HT-29 (cell line): ENCODE results near the gene PACRG. TPM values are rescaled to one million over a fixed set of nuclear protein-coding genes. Genes with fewer than 3 reads are reported as not detected.

Source experiments
- DNase-seq: peaks from one replicate; pipeline ENCODE4 v3.0.0-alpha.2; 2015; ENCODE audit warnings: low spot score
- total RNA-seq: library from RNA; depleted of rRNA; stranded (reverse); fragments of >200 nt; shearing (Covaris generic); gene quantifications from 2 replicates; pipeline ENCODE4 v1.2.3, GENCODE V29; 2014

The PACRG gene
- total RNA-seq, 1 experiment from 2014 or later = 0.81 TPM

- DNase-seq = no peak
Observed at GRCh38 chr6:163333038-163333437, 605.3 kb downstream of the PACRG start.

GRCh38 chr6:163333701-163334663 is 606.2 kb downstream of the PACRG start:
- no peak for DNase-seq

GRCh38 chr6:163335056-163335455 is 607.3 kb downstream of the PACRG start:
- no peak for DNase-seq

GRCh38 chr6:163335671-163336545 is 608.1 kb downstream of the PACRG start:
- DNase-seq = no peak

- DNase-seq = no peak
Observed at GRCh38 chr6:163336961-163337360, 609.2 kb downstream of the PACRG start.

- DNase-seq = no peak
Observed at GRCh38 chr6:163337958-163338357, 610.2 kb downstream of the PACRG start.

GRCh38 chr6:163338671-163339405 is 611.1 kb downstream of the PACRG start:
- DNase-seq = no peak

GRCh38 chr6:163339466-163339865 is 611.7 kb downstream of the PACRG start:
- DNase-seq = no peak

- no peak for DNase-seq
Observed at GRCh38 chr6:163340201-163340887, 612.6 kb downstream of the PACRG start.

GRCh38 chr6:163341224-163342061 is 613.7 kb downstream of the PACRG start:
- no peak for DNase-seq

- no peak for DNase-seq
Observed at GRCh38 chr6:163342571-163343539, 615.1 kb downstream of the PACRG start.

GRCh38 chr6:163343609-163344008 is 615.8 kb downstream of the PACRG start:
- DNase-seq = no peak

- DNase-seq = no peak
Observed at GRCh38 chr6:163344411-163344810, 616.6 kb downstream of the PACRG start.

- no peak for DNase-seq
Observed at GRCh38 chr6:163345931-163346330, 618.2 kb downstream of the PACRG start.

GRCh38 chr6:163346497-163346961 is 618.8 kb downstream of the PACRG start:
- no peak for DNase-seq

- DNase-seq = no peak
Observed at GRCh38 chr6:163347021-163347446, 619.3 kb downstream of the PACRG start.

GRCh38 chr6:163348789-163349680 is 621.3 kb downstream of the PACRG start:
- no peak for DNase-seq

- DNase-seq = no peak
Observed at GRCh38 chr6:163349696-163350095, 621.9 kb downstream of the PACRG start.
